HepG2 (cell line): ENCODE measurements around the gene EGFR. TPM values are rescaled to one million over a fixed set of nuclear protein-coding genes. Genes with fewer than 3 reads are reported as not detected.

Source experiments
- EP300 ChIP-seq, 3 experiments: sonication (generic) in 1 of 3; formaldehyde crosslinking in 1 of 3; IDR thresholded peaks; 2 replicates each; pipeline versions ENCODE4 v1.5.1 to v1.6.1; 2011 to 2020; ENCODE audit warnings: low read depth in 2 of 3, low read length in 2 of 3, borderline replicate concordance in 1 of 3, improper control_type of control experiment in 1 of 3, mild to moderate bottlenecking in 1 of 3, missing genetic modification reagents in 1 of 3, moderate library complexity in 1 of 3
- ERF ChIP-seq: IDR thresholded peaks from 2 replicates; pipeline ENCODE4 v1.6.1; 2018; ENCODE audit warnings: missing biosample characterization, missing genetic modification reagents
- ETV5 ChIP-seq: IDR thresholded peaks from 2 replicates; pipeline ENCODE4 v1.6.1; 2018; ENCODE audit warnings: missing biosample characterization, missing genetic modification reagents, inconsistent platforms, borderline replicate concordance
- ETV6 ChIP-seq: sonication (generic); formaldehyde crosslinking; conservative IDR thresholded peaks from 2 replicates; pipeline ENCODE4 v1.4.0; 2020; ENCODE audit warnings: missing genetic modification reagents
- FOXP1 ChIP-seq, 2 experiments: fragments of 450-650 bp in 1 of 2; IDR thresholded peaks; 2 replicates each; pipeline ENCODE4 v1.6.1; 2017 to 2018; ENCODE audit warnings: antibody characterized with exemption in 1 of 2
- HNRNPUL1 ChIP-seq: fragments of 200-400 bp; formaldehyde crosslinking; IDR thresholded peaks from 2 replicates; pipeline ENCODE4 v1.6.1; 2017; ENCODE audit warnings: low read depth, mild to moderate bottlenecking, low read length, moderate library complexity
- NFKBIZ ChIP-seq: IDR thresholded peaks from 2 replicates; pipeline ENCODE4 v1.6.1; 2018; ENCODE audit warnings: missing genetic modification reagents, missing compliant biosample characterization
- PCBP1 ChIP-seq: fragments of 200-400 bp; formaldehyde crosslinking; IDR thresholded peaks from 2 replicates; pipeline ENCODE4 v1.6.1; 2017; ENCODE audit warnings: mild to moderate bottlenecking, low read depth, low read length, borderline replicate concordance
- PHB2 ChIP-seq: fragments of 450-650 bp; IDR thresholded peaks from 2 replicates; pipeline ENCODE4 v1.6.1; 2018; ENCODE audit not compliant: partially characterized antibody
- RCOR2 ChIP-seq: IDR thresholded peaks from 2 replicates; pipeline ENCODE4 v1.6.1; 2016; ENCODE audit warnings: missing biosample characterization, missing genetic modification reagents
- SOX6 ChIP-seq, 2 experiments: fragments of 450-650 bp in 1 of 2; sonication (generic) in 1 of 2; formaldehyde crosslinking in 1 of 2; IDR thresholded peaks; 2 replicates each; pipeline versions ENCODE4 v1.4.0 to v1.6.1; 2017 to 2020; ENCODE audit warnings: antibody characterized with exemption in 1 of 2, mild to moderate bottlenecking in 1 of 2, missing genetic modification reagents in 1 of 2
- TCF12 ChIP-seq, 2 experiments: fragments of 450-650 bp in 1 of 2; sonication (generic) in 1 of 2; formaldehyde crosslinking in 1 of 2; IDR thresholded peaks; 2 replicates each; pipeline versions ENCODE4 v1.6.1 to v1.8.0; 2017 to 2022; ENCODE audit warnings: antibody characterized with exemption in 1 of 2, mild to moderate bottlenecking in 1 of 2, missing genetic modification reagents in 1 of 2, moderate library complexity in 1 of 2
- TOE1 ChIP-seq: sonication (generic); formaldehyde crosslinking; IDR thresholded peaks from 2 replicates; pipeline ENCODE4 v1.4.0; 2020; ENCODE audit warnings: mild to moderate bottlenecking, missing genetic modification reagents
- ZC3H13 ChIP-seq: sonication (generic); formaldehyde crosslinking; IDR thresholded peaks from 2 replicates; pipeline ENCODE4 v1.8.1; 2023; ENCODE audit warnings: mild to moderate bottlenecking, missing genetic modification reagents, moderate library complexity
- ZFY ChIP-seq: sonication (generic); formaldehyde crosslinking; IDR thresholded peaks from 2 replicates; pipeline ENCODE4 v1.4.0; 2020; ENCODE audit warnings: missing genetic modification reagents
- ZIK1 ChIP-seq: sonication (generic); formaldehyde crosslinking; IDR thresholded peaks from 2 replicates; pipeline ENCODE4 v1.5.0; 2020; ENCODE audit warnings: mild to moderate bottlenecking, low read depth, missing genetic modification reagents, borderline replicate concordance
- ZNF558 ChIP-seq: sonication (generic); formaldehyde crosslinking; IDR thresholded peaks from 2 replicates; pipeline ENCODE4 v1.9.0; 2022; ENCODE audit warnings: mild to moderate bottlenecking, missing genetic modification reagents, borderline replicate concordance
- ZSCAN12 ChIP-seq: sonication (generic); formaldehyde crosslinking; IDR thresholded peaks from 2 replicates; pipeline ENCODE4 v1.9.0; 2021; ENCODE audit warnings: mild to moderate bottlenecking, missing genetic modification reagents
- ZSCAN31 ChIP-seq: sonication (generic); formaldehyde crosslinking; IDR thresholded peaks from 2 replicates; pipeline ENCODE4 v1.5.0; 2020; ENCODE audit warnings: low read depth, mild to moderate bottlenecking, missing genetic modification reagents
- polyA plus RNA-seq, 8 experiments: library from polyadenylated mRNA; depleted of rRNA in 3 of 8; stranded (reverse) in 7 of 8; unstranded in 1 of 8; fragments of >200 nt; fragmentation: Illumina TruSeq in 4 of 8; extraction: Trizol in 4 of 8; gene quantifications; 2 replicates each; pipeline versions ENCODE4 v1.2.1 to v1.2.3, GENCODE V29; 2011 to 2016; ENCODE audit warnings: low read depth in 4 of 8, missing spikeins in 1 of 8, mixed read lengths in 1 of 8; ENCODE audit not compliant: insufficient read depth in 1 of 8
- total RNA-seq, 5 experiments: library from RNA; depleted of rRNA; stranded (reverse); fragments of >200 nt; fragmentation: Illumina TruSeq; extraction: Trizol; gene quantifications; 2 replicates each; pipeline ENCODE4 v1.2.3, GENCODE V29; 2016; ENCODE audit warnings: low read depth in 1 of 5
- TF ChIP-seq, protein P1 (sequence below): sonication (generic); formaldehyde crosslinking; IDR thresholded peaks from 2 replicates; pipeline ENCODE4 v1.4.0; 2020; ENCODE audit warnings: missing genetic modification reagents
- TF ChIP-seq, protein P2 (sequence below): sonication (generic); formaldehyde crosslinking; IDR thresholded peaks from 2 replicates; pipeline ENCODE4 v1.5.0; 2020; ENCODE audit warnings: mild to moderate bottlenecking, missing genetic modification reagents, moderate library complexity
- TF ChIP-seq, protein P3 (sequence below): sonication (generic); formaldehyde crosslinking; IDR thresholded peaks from 2 replicates; pipeline ENCODE4 v1.5.0; 2020; ENCODE audit warnings: missing genetic modification reagents
- TF ChIP-seq, protein P4 (sequence below): IDR thresholded peaks from 2 replicates; pipeline ENCODE4 v1.6.1; 2018; ENCODE audit warnings: missing genetic modification reagents, mild to moderate bottlenecking, missing compliant biosample characterization

The EGFR gene
- total and polyA plus RNA-seq, 2 of the 13 experiments (the other 11 are each of a cell fraction or from before 2014, with no cell fraction given) = 7.0 to 10.0 TPM

DNA sequence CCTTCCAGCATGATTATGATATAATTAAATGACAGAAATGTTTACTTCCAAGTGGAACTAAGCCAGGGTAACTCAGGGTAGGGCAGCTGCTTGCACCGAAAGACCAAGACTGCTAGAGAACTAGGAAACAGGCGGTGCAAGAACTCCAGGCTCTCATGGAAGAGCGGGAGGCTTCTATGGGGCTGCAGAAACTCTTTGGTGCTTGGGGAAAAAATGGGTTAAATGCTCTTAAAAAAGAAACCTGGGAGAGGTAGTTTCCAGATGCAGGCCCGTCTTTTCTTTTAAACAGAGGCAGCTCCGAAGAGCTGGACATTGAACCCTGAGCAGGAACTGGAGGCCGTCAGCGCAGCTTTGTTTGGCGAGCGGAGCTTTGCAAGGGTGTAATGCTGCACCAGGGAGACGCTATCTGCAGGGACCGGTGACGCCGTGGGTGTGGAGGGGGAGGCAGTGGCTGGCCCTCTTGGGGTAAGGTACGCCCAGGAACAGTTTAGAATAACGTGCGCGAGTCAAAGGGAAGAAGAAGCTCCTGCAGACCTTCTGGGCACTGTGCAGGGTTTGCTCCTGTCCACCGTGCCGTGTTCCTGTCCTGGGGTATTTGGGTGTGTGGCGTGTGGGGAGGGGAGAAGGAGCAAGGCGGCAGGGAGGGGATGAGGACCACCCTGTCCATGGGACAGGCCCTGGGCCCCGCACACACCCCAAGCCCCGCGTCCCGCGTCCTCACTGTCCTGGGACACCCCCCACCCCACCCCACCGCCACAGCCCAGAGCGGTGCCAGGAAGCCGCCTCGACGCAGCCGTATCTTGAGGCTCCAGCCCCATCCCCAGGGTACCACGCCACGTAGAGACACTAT, 59.0 kb downstream of the EGFR start (continued):
- TF ChIP-seq ETV5 (peak; percentile 23; the same call in 1 of the 2 replicates), ZNF558 (CRISPR knock-in tag) (no peak), ZC3H13 (no peak), ERF (CRISPR knock-in tag) (peak; percentile 31; the same call in 1 of the 2 replicates), RCOR2 (CRISPR knock-in tag) (peak; percentile 56; the same call in 1 of the 2 replicates), TCF12 (IDR thresholded peaks at IDR 0.05) (no peak), TCF12 (CRISPR knock-in tag; IDR thresholded peaks at IDR 0.05) (no peak), FOXP1 (IDR thresholded peaks at IDR 0.05) (no peak), FOXP1 (CRISPR knock-in tag; IDR thresholded peaks at IDR 0.05) (peak; percentile 38; the same call in 1 of the 2 replicates), ZFY (peak; percentile 64), ETV6 (CRISPR knock-in tag) (no peak), ZSCAN31 (CRISPR knock-in tag) (0 out of 2 replicates have a peak, but pooled peaks have one; percentile 57), ZIK1 (no peak), PCBP1 (0 out of 2 replicates have a peak, but pooled peaks have one; percentile 44), NFKBIZ (no peak), PHB2 (no peak), ZSCAN12 (CRISPR knock-in tag) (no peak), TOE1 (CRISPR knock-in tag) (0 out of 2 replicates have a peak, but pooled peaks have one; percentile 38), SOX6 (IDR thresholded peaks at IDR 0.05) (no peak), SOX6 (CRISPR knock-in tag; IDR thresholded peaks at IDR 0.05) (peak; percentile 13; the same call in 1 of the 2 replicates), EP300 (IDR thresholded peaks at IDR 0.05; ENCODE audit: low read depth in 2 of 2, low read length in 2 of 2) (peak in 1 of 2 experiments; percentile 45; a peak in 1 of 4 replicates), EP300 (CRISPR knock-in tag; IDR thresholded peaks at IDR 0.05; ENCODE audit: borderline replicate concordance) (no peak), HNRNPUL1 (no peak)
- TF ChIP-seq, protein P1, sequence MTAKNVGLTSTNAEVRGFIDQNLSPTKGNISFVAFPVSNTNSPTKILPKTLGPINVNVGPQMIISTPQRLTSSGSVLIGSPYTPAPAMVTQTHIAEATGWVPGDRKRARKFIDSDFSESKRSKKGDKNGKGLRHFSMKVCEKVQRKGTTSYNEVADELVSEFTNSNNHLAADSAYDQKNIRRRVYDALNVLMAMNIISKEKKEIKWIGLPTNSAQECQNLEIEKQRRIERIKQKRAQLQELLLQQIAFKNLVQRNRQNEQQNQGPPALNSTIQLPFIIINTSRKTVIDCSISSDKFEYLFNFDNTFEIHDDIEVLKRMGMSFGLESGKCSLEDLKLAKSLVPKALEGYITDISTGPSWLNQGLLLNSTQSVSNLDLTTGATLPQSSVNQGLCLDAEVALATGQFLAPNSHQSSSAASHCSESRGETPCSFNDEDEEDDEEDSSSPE (CRISPR knock-in tag) = no peak
- TF ChIP-seq, protein P2, sequence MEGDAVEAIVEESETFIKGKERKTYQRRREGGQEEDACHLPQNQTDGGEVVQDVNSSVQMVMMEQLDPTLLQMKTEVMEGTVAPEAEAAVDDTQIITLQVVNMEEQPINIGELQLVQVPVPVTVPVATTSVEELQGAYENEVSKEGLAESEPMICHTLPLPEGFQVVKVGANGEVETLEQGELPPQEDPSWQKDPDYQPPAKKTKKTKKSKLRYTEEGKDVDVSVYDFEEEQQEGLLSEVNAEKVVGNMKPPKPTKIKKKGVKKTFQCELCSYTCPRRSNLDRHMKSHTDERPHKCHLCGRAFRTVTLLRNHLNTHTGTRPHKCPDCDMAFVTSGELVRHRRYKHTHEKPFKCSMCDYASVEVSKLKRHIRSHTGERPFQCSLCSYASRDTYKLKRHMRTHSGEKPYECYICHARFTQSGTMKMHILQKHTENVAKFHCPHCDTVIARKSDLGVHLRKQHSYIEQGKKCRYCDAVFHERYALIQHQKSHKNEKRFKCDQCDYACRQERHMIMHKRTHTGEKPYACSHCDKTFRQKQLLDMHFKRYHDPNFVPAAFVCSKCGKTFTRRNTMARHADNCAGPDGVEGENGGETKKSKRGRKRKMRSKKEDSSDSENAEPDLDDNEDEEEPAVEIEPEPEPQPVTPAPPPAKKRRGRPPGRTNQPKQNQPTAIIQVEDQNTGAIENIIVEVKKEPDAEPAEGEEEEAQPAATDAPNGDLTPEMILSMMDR = no peak
- TF ChIP-seq, protein P3, sequence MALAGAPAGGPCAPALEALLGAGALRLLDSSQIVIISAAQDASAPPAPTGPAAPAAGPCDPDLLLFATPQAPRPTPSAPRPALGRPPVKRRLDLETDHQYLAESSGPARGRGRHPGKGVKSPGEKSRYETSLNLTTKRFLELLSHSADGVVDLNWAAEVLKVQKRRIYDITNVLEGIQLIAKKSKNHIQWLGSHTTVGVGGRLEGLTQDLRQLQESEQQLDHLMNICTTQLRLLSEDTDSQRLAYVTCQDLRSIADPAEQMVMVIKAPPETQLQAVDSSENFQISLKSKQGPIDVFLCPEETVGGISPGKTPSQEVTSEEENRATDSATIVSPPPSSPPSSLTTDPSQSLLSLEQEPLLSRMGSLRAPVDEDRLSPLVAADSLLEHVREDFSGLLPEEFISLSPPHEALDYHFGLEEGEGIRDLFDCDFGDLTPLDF = no peak
- TF ChIP-seq, protein P4, sequence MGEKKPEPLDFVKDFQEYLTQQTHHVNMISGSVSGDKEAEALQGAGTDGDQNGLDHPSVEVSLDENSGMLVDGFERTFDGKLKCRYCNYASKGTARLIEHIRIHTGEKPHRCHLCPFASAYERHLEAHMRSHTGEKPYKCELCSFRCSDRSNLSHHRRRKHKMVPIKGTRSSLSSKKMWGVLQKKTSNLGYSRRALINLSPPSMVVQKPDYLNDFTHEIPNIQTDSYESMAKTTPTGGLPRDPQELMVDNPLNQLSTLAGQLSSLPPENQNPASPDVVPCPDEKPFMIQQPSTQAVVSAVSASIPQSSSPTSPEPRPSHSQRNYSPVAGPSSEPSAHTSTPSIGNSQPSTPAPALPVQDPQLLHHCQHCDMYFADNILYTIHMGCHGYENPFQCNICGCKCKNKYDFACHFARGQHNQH (CRISPR knock-in tag) = no peak
